Fibroblast of upper back skin (primary cell): ENCODE data around the gene PRSS50.
"Not testable (repeated sequence)": the region's sequence is repeated elsewhere in the genome, so short reads cannot be mapped to it uniquely, and the experiment has no call there.

ENCODE experiments used
- DNase-seq: peaks from one replicate; pipeline ENCODE4 v3.0.0-alpha.2; 2013

PRSS50 gene

GRCh38 chr3:46717447-46718231 is at the start of gene PRSS50:
Gene PRSS50 (minus strand): TSS chr3:46717869. CDS start chr3:46717824, 45 bp downstream.
- no peak for DNase-seq

- no peak for DNase-seq
Measured at GRCh38 chr3:46764206-46764605, 46.5 kb upstream of the PRSS50 start.

- DNase-seq, result no peak
Measured at GRCh38 chr3:46763178-46763577, 45.5 kb upstream of the PRSS50 start.

GRCh38 chr3:46759239-46760167 is 41.8 kb upstream of the PRSS50 start:
- no peak for DNase-seq

- DNase-seq, result no peak
Measured at GRCh38 chr3:46756642-46757041, 39.0 kb upstream of the PRSS50 start.

GRCh38 chr3:46755646-46756045 is 38.0 kb upstream of the PRSS50 start:
- DNase-seq, result no peak

GRCh38 chr3:46753127-46753526 is 35.5 kb upstream of the PRSS50 start:
- not testable (repeated sequence) for DNase-seq

- DNase-seq, result no peak
Measured at GRCh38 chr3:46750555-46751038, 32.9 kb upstream of the PRSS50 start.

GRCh38 chr3:46749129-46749528 is 31.5 kb upstream of the PRSS50 start:
- no peak for DNase-seq

GRCh38 chr3:46748170-46748569 is 30.5 kb upstream of the PRSS50 start:
- DNase-seq, result peak; percentile 2

GRCh38 chr3:46746711-46747110 is 29.0 kb upstream of the PRSS50 start:
- DNase-seq, result no peak

- no peak for DNase-seq
Measured at GRCh38 chr3:46742992-46743585, 25.4 kb upstream of the PRSS50 start.

- not testable (repeated sequence) for DNase-seq
Measured at GRCh38 chr3:46739565-46739964, 21.9 kb upstream of the PRSS50 start.

GRCh38 chr3:46737329-46737731 is 19.7 kb upstream of the PRSS50 start:
- DNase-seq, result no peak

- DNase-seq, result no peak
Measured at GRCh38 chr3:46736006-46736872, 18.6 kb upstream of the PRSS50 start.

- DNase-seq, result no peak
Measured at GRCh38 chr3:46734773-46735172, 17.1 kb upstream of the PRSS50 start.

- no peak for DNase-seq
Measured at GRCh38 chr3:46733026-46733800, 15.5 kb upstream of the PRSS50 start.

- DNase-seq, result no peak
Measured at GRCh38 chr3:46731795-46732194, 14.1 kb upstream of the PRSS50 start.

- DNase-seq, result no peak
Measured at GRCh38 chr3:46730819-46731218, 13.2 kb upstream of the PRSS50 start.

- DNase-seq, result no peak
Measured at GRCh38 chr3:46729038-46729437, 11.4 kb upstream of the PRSS50 start.

- peak; percentile 50 for DNase-seq
Measured at GRCh38 chr3:46725621-46726314, 8.1 kb upstream of the PRSS50 start.
